WI38 (cell line): Measurements from ENCODE around the gene FTSJ3.
A peak's percentile ranks its signal among the peaks of the same experiment; 100 is the strongest.

Source experiments
- H3K4me3 ChIP-seq: 2 replicates; pipeline ENCODE4 v1.5.1; 2011; ENCODE audit warnings: low read depth, mild to moderate bottlenecking, control low read depth, low read length
- TF ChIP-seq, protein P1 (sequence below): IDR thresholded peaks from 2 replicates; pipeline ENCODE4 v1.5.1; 2012; ENCODE audit warnings: low read depth, mild to moderate bottlenecking, control low read depth, low read length

Gene FTSJ3

DNA sequence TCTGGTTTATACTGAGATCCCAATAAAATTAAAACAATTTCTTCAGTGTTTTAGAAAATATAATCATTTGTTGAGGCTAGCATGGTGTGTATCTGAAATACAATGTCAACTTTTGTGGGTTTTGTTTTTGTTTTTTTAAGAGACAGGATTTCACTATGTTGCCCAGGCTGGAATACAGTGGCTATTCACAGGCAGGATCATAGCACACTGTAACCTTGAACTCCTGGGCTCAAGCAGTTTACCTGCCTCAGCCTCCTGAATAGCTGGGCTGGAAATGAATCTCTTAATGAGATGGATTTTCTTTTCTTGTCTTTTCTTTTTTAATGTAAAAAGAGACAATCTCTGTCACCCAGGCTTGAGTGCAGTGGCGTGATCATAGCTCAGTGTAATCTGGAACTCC is 41.3 kb downstream of the FTSJ3 start:
- H3K4me3 ChIP-seq: no peak overlapping the region
- TF ChIP-seq, protein P1, sequence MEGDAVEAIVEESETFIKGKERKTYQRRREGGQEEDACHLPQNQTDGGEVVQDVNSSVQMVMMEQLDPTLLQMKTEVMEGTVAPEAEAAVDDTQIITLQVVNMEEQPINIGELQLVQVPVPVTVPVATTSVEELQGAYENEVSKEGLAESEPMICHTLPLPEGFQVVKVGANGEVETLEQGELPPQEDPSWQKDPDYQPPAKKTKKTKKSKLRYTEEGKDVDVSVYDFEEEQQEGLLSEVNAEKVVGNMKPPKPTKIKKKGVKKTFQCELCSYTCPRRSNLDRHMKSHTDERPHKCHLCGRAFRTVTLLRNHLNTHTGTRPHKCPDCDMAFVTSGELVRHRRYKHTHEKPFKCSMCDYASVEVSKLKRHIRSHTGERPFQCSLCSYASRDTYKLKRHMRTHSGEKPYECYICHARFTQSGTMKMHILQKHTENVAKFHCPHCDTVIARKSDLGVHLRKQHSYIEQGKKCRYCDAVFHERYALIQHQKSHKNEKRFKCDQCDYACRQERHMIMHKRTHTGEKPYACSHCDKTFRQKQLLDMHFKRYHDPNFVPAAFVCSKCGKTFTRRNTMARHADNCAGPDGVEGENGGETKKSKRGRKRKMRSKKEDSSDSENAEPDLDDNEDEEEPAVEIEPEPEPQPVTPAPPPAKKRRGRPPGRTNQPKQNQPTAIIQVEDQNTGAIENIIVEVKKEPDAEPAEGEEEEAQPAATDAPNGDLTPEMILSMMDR: no peak

DNA sequence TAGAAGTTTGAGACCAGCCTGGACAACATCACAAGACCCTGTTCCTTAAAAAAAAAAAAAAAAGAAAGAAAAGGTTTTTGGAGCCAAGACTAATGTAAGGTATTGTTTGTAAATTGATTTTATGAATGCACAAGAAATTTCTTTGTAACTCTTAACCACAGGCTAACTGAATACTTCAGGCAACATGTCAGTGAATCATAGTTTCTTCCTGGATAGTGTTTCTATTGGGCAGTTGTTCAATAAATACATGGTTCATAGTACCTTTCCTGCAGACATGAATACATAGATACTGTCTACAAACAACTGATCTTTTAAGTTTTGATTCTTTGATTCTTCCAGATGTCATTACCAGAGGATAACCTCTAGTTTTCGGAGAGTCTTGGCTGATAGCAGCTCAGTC is 41.9 kb downstream of the FTSJ3 start:
- TF ChIP-seq, protein P1: no peak
- no peak overlapping the region for H3K4me3 ChIP-seq

DNA sequence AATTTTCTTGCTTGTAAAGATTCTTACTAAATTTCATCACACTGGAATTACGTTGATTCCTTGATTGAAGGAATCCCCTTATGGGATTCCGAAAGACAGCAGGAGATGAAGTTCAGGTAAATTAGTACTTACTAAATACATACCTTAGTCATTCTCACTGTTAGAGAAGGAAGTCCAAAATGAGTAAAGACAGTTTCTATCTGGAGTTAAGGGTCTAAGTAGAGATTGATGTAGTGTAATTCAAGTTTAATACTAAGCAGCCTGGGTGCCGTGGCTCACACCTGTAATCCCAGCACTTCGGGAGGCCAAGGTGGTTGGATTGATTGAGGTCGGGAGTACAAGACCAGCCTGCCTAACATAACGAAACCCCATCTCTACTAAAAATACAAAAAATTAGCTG is 43.9 kb downstream of the FTSJ3 start:
- TF ChIP-seq, protein P1: no peak
- H3K4me3 ChIP-seq: no peak overlapping the region

DNA sequence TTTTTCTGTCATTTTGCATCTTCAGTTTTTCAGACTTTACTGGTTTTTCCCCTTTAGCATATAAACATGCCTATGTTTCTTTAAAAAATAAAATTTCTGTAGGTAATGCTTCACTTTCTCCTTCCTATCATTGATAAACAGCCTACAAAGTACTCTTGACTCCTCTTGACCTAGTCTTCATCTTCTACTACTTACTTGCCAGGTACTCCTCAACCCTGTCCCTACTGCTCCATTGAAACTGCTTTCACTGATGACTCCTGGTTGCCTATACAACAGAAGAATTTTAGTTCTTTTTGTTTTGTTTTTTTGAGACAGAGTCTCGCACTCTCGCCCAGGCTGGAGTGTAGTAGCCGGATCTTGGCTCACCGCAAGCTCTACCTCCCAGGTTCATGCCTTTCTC is 46.5 kb downstream of the FTSJ3 start:
- TF ChIP-seq, protein P1: no peak
- no peak overlapping the region for H3K4me3 ChIP-seq

DNA sequence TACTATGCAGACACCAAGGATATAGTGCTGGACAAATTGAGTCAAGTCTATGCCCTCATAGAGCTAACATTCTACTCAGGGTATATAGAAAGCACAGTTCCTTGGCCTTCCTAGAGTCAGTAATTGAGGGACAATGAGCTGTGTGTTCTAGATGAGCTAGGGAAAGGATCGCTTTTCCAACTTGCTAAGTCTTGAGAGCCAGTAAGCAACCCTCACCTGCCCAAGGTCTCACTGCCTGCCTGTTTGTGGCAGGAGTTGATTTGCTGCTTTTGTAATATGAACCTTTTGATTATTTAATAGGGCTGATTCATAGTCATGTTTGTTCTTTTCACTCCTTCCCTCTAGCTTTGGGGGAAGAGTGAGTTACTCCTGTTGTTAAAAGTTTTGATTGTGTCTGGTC is 47.0 kb downstream of the FTSJ3 start:
- TF ChIP-seq, protein P1: no peak
- H3K4me3 ChIP-seq: no peak overlapping the region

DNA sequence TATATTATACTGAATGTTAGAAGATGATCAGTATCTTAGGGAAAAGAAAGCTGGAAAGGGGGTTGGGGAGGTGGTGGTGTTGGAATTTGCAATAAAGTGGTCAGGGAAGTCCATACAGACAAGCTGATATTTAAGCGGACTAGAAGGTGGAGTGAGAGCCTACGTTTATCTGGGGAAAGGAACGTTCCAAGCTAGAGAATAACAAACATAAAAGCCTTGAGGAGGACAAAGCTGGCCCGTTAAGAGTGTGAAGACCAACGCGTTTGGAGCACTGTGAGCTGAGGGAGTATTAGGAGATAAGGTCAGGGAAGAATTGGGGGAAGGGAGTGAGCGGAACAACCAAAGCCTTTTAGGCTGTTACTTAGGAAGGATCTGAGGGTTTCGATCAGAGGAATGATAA is 52.0 kb downstream of the FTSJ3 start:
- TF ChIP-seq, protein P1: no peak
- H3K4me3 ChIP-seq: peak overlapping the region; percentile 95

DNA sequence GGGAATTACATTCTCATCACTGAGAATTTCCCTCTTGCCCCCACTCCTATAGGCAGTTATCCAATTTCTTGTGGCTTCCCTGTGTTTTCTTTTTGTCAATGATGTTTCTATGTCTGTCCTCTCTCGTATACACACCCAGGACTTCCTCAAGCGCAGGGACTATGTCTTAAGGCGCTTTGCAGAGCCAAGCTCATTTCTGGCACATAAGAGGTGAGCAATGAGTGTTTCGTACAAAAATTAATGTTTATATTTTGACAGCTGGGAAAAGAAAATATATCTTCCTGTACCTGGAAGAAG is 52.5 kb downstream of the FTSJ3 start:
- H3K4me3 ChIP-seq: peak overlapping the region; percentile 95
- TF ChIP-seq, protein P1: no peak
